H1 (cell line): ENCODE data around the gene AFAP1L2. TPM values are rescaled to one million over a fixed set of nuclear protein-coding genes. Genes with fewer than 3 reads are reported as not detected.

Experiments
- CTCF ChIA-PET: fragments of 300-600 bp; sonication (Branson Sonifier 250); formaldehyde crosslinking; loops from one replicate; lab custom pipeline; 2021; ENCODE audit not compliant: partially characterized antibody; lab: Charles Lee
- POLR2A ChIA-PET: fragments of 300-600 bp; sonication (Branson Sonifier 250); formaldehyde crosslinking; loops from one replicate; lab custom pipeline; 2021; ENCODE audit warnings: inconsistent platforms; ENCODE audit not compliant: partially characterized antibody; lab: Charles Lee
- DNase-seq, 2 experiments: peaks; one replicate each; pipeline versions ENCODE4 v3.0.0 to v3.0.0-alpha.2; 2010 to 2022; ENCODE audit warnings: low spot score in 2 of 2, low read depth in 1 of 2, mixed read lengths in 1 of 2
- FAIRE-seq: peaks from 2 replicates; lab custom pipeline; 2011; peaks lifted over from hg19 to GRCh38; lab: Jason Lieb, UNC
- H2AFZ ChIP-seq: 2 replicates; pipeline ENCODE4 v1.8.1; 2012; ENCODE audit warnings: low read length, inconsistent platforms
- H2AK5ac ChIP-seq: 2 replicates; pipeline ENCODE4 v1.6.1; 2013; ENCODE audit warnings: low read depth, low read length
- H2BK120ac ChIP-seq: replicated peaks from 2 replicates; pipeline ENCODE3; 2013; ENCODE audit warnings: low read depth, low read length, inconsistent platforms
- H2BK12ac ChIP-seq: 2 replicates; pipeline ENCODE4 v1.6.1; 2013; ENCODE audit warnings: low read depth, low read length
- H2BK15ac ChIP-seq: 2 replicates; pipeline ENCODE4 v1.6.1; 2013; ENCODE audit warnings: low read length
- H2BK20ac ChIP-seq: 2 replicates; pipeline ENCODE4 v1.6.1; 2013; ENCODE audit warnings: low read length
- H2BK5ac ChIP-seq: 2 replicates; pipeline ENCODE4 v1.6.1; 2013; ENCODE audit warnings: low read depth, low read length
- H3K14ac ChIP-seq: 2 replicates; pipeline ENCODE4 v1.6.1; 2013; ENCODE audit warnings: inconsistent platforms; ENCODE audit not compliant: insufficient read length
- H3K18ac ChIP-seq: 2 replicates; pipeline ENCODE4 v1.6.1; 2013; ENCODE audit warnings: low read length; ENCODE audit errors: extremely low read depth
- H3K23ac ChIP-seq: 2 replicates; pipeline ENCODE4 v1.6.1; 2013; ENCODE audit warnings: inconsistent platforms; ENCODE audit not compliant: insufficient read length
- H3K23me2 ChIP-seq: 2 replicates; pipeline ENCODE4 v1.6.1; 2013; ENCODE audit warnings: low read depth, low read length
- H3K27ac ChIP-seq: 2 replicates; pipeline ENCODE4 v1.6.1; 2011; ENCODE audit warnings: low read depth, low read length, inconsistent platforms
- H3K27me3 ChIP-seq, 4 experiments: replicated peaks in 1 of 4; 1 replicate in 1 of 4; 2 replicates in 3 of 4; pipeline versions ENCODE4 v1.6.1 to v1.8.1; 2011 to 2013; ENCODE audit warnings: low read length in 3 of 4, mild to moderate bottlenecking in 3 of 4, inconsistent platforms in 2 of 4, mixed read lengths in 2 of 4, moderate library complexity in 1 of 4; ENCODE audit not compliant: control insufficient read depth in 3 of 4, insufficient read depth in 3 of 4; ENCODE audit errors: extremely low read depth in 1 of 4
- H3K36me3 ChIP-seq, 4 experiments: 2 replicates each; pipeline versions ENCODE4 v1.6.1 to v1.8.1; 2011 to 2013; ENCODE audit warnings: mild to moderate bottlenecking in 4 of 4, low read length in 3 of 4, moderate library complexity in 2 of 4, control low read depth in 1 of 4, inconsistent platforms in 1 of 4; ENCODE audit not compliant: insufficient read depth in 4 of 4, control insufficient read depth in 2 of 4
- H3K4ac ChIP-seq: replicated peaks from 2 replicates; pipeline ENCODE3; 2013; ENCODE audit warnings: low read length, low read depth, mixed read lengths, inconsistent platforms; ENCODE audit not compliant: insufficient read length
- H3K4me1 ChIP-seq, 4 experiments: replicated peaks in 1 of 4; 1 replicate in 1 of 4; 2 replicates in 3 of 4; pipeline versions ENCODE4 v1.6.1 to v1.8.1; 2011 to 2013; ENCODE audit warnings: low read length in 3 of 4, inconsistent platforms in 2 of 4, mixed read lengths in 1 of 4; ENCODE audit not compliant: insufficient read depth in 4 of 4, control insufficient read depth in 3 of 4
- H3K4me2 ChIP-seq, 2 experiments: 2 replicates each; pipeline versions ENCODE4 v1.6.1 to v1.8.1; 2011 to 2013; ENCODE audit warnings: low read depth in 2 of 2, low read length in 2 of 2, control low read depth in 1 of 2, inconsistent platforms in 1 of 2, mild to moderate bottlenecking in 1 of 2; ENCODE audit not compliant: insufficient read depth in 1 of 2
- H3K4me3 ChIP-seq, 4 experiments: fragments of 200-600, 300-600 bp in 1 of 4; sonication (generic), shearing (Covaris generic), sonication (Bioruptor Twin) in 1 of 4; 2 replicates each; pipeline versions ENCODE4 v1.5.1 to v1.8.1; 2011 to 2016; ENCODE audit warnings: low read length in 4 of 4, low read depth in 3 of 4, control low read depth in 2 of 4, inconsistent platforms in 2 of 4, mild to moderate bottlenecking in 2 of 4, mixed read lengths in 1 of 4, moderate library complexity in 1 of 4; ENCODE audit not compliant: insufficient read depth in 2 of 4; ENCODE audit errors: extremely low read depth in 1 of 4
- H3K56ac ChIP-seq: replicated peaks from 2 replicates; pipeline ENCODE3; 2013; ENCODE audit warnings: low read depth, mild to moderate bottlenecking, mixed read lengths, low read length, inconsistent platforms; ENCODE audit not compliant: insufficient read length
- H3K79me1 ChIP-seq: 2 replicates; pipeline ENCODE4 v1.6.1; 2013; ENCODE audit warnings: low read depth, low read length, control low read depth
- H3K79me2 ChIP-seq, 2 experiments: 2 replicates each; pipeline versions ENCODE4 v1.6.1 to v1.8.1; 2012 to 2013; ENCODE audit warnings: low read length in 2 of 2, mild to moderate bottlenecking in 2 of 2, inconsistent platforms in 1 of 2; ENCODE audit not compliant: insufficient read depth in 2 of 2, control insufficient read depth in 1 of 2
- H3K9ac ChIP-seq, 4 experiments: replicated peaks in 1 of 4; 1 replicate in 1 of 4; 2 replicates in 3 of 4; pipeline versions ENCODE4 v1.6.1 to v1.8.1; 2011 to 2013; ENCODE audit warnings: low read depth in 3 of 4, low read length in 3 of 4, control low read depth in 2 of 4, mild to moderate bottlenecking in 2 of 4, moderate library complexity in 2 of 4, inconsistent platforms in 1 of 4; ENCODE audit errors: extremely low read depth in 1 of 4
- H3K9me3 ChIP-seq, 2 experiments: 2 replicates each; pipeline versions ENCODE4 v1.6.1 to v1.8.1; 2012 to 2013; ENCODE audit warnings: mild to moderate bottlenecking in 2 of 2, moderate library complexity in 2 of 2, control low read depth in 1 of 2, inconsistent platforms in 1 of 2, low read depth in 1 of 2, low read length in 1 of 2, mixed read lengths in 1 of 2; ENCODE audit not compliant: insufficient read depth in 2 of 2
- H4K20me1 ChIP-seq, 2 experiments: replicated peaks in 1 of 2; 2 replicates each; pipeline versions ENCODE3 to v1.8.1; 2011 to 2013; ENCODE audit warnings: inconsistent platforms in 2 of 2, low read length in 2 of 2, mild to moderate bottlenecking in 1 of 2; ENCODE audit not compliant: insufficient read depth in 2 of 2, control insufficient read depth in 1 of 2
- H4K5ac ChIP-seq: 2 replicates; pipeline ENCODE4 v1.6.1; 2013; ENCODE audit warnings: low read length, low read depth, mixed read lengths, inconsistent platforms; ENCODE audit not compliant: insufficient read length
- H4K8ac ChIP-seq: 2 replicates; pipeline ENCODE4 v1.8.0; 2013; ENCODE audit warnings: mild to moderate bottlenecking, moderate library complexity, low read length, inconsistent platforms; ENCODE audit not compliant: insufficient read depth; ENCODE audit errors: extremely low read depth
- H4K91ac ChIP-seq: replicated peaks from 2 replicates; pipeline ENCODE3; 2013; ENCODE audit warnings: low read length, mixed read lengths, inconsistent platforms; ENCODE audit not compliant: insufficient read length
- CBX5 ChIP-seq: fragments of 300-800, 300-1000 bp; sonication (generic); IDR thresholded peaks from 2 replicates; pipeline ENCODE4 v1.7.1; 2016; ENCODE audit warnings: antibody characterized with exemption, low read length, low read depth
- NANOG ChIP-seq: IDR thresholded peaks from 2 replicates; pipeline ENCODE4 v1.6.1; 2011; ENCODE audit warnings: low read length, low read depth, mild to moderate bottlenecking, inconsistent platforms; ENCODE audit not compliant: insufficient read depth, poor library complexity, severe bottlenecking
- WGBS, 2 experiments: shearing (Covaris generic) in 1 of 2; methylation state at CpG; one replicate each; pipeline versions ENCODE4 v1.1.6 to v1.1.7; 2013 to 2015; ENCODE audit warnings: low lambda C conversion rate in 2 of 2, mixed read lengths in 2 of 2, inconsistent platforms in 1 of 2, low coverage in 1 of 2, missing lambda C conversion rate in 1 of 2; ENCODE audit not compliant: insufficient replicate concordance in 2 of 2, insufficient coverage in 1 of 2, insufficient read length in 1 of 2; ENCODE audit errors: extremely low coverage in 1 of 2, missing lambda C conversion rate in 1 of 2; 5-methylcytosine and 5-hydroxymethylcytosine counted together
- polyA plus RNA-seq, 7 experiments: library from polyadenylated mRNA; depleted of rRNA in 3 of 7; stranded (reverse) in 5 of 7; unstranded in 2 of 7; fragments of >200 nt in 5 of 7; fragments of 200-250 nt in 2 of 7; gene quantifications; 1 replicate in 5 of 7; 2 replicates in 1 of 7; 4 replicates in 1 of 7; pipeline versions ENCODE4 v1.2.1 to v1.2.3, GENCODE V29; 2011 to 2013; ENCODE audit warnings: missing spikeins in 2 of 7, mixed read lengths in 2 of 7
- total RNA-seq: library from RNA; stranded (reverse); fragmentation: NEBNext Ultra II Directional; extraction: Animal tissue kit (Norgen Biotek cat#: 25700); gene quantifications from 2 replicates; pipeline ENCODE4 v1.2.1, GENCODE V29; 2021

AFAP1L2 gene
- total and polyA plus RNA-seq, 2 of the 8 experiments (the other 6 are each of a cell fraction or from before 2014, with no cell fraction given) = 3.9 to 6.4 TPM

- H4K91ac ChIP-seq = no peak overlapping the region
- H3K36me3 ChIP-seq = no peaks in the 10 kb centered on the region
- H3K14ac ChIP-seq = no peak overlapping the region
- FAIRE-seq (no peak), DNase-seq (no peak)
- H2BK12ac ChIP-seq = no peak overlapping the region
- ChIA-PET POLR2A (no interaction called here), CTCF (interaction anchor here (0.7 to 1.0 kb wide), 3 partner anchors 18 to 110 kb away, joined by 3 to 5 read pairs (median 3); no protein-coding TSS in a partner anchor)
- no peak overlapping the region for H3K4ac ChIP-seq
- H4K5ac ChIP-seq = no peak overlapping the region
- no peak overlapping the region for H3K18ac ChIP-seq
- H3K23ac ChIP-seq = no peak overlapping the region
- no peak overlapping the region for H3K4me3 ChIP-seq
- H2BK5ac ChIP-seq = no peak overlapping the region
- no peak overlapping the region for H2AK5ac ChIP-seq
- H3K56ac ChIP-seq = no peak overlapping the region
- H3K27ac ChIP-seq = no peak overlapping the region
- H2BK15ac ChIP-seq = no peak overlapping the region
- H4K20me1 ChIP-seq = no peaks in the 10 kb centered on the region
- H2BK120ac ChIP-seq = no peak overlapping the region
- H3K9me3 ChIP-seq = no peaks in the 10 kb centered on the region
- no peaks in the 10 kb centered on the region for H3K79me2 ChIP-seq
- H4K8ac ChIP-seq = no peak overlapping the region
- no peak overlapping the region for H3K4me2 ChIP-seq
- no peak overlapping the region for H3K9ac ChIP-seq
- no peak overlapping the region for H2AFZ ChIP-seq
- H3K4me1 ChIP-seq = no peaks in the 10 kb centered on the region; a peak in 1 of 7 replicates
- 93% methylated on average over 6 of the region's 6 CpGs; no CpG with 5 or more reads in 1 of the 2 experiments for WGBS, 2 experiments
- H3K79me1 ChIP-seq = no peaks in the 10 kb centered on the region
- H2BK20ac ChIP-seq = no peak overlapping the region
- 0 out of 2 replicates have a peak, but pooled peaks cover 2% of the 10 kb centered on the region for H3K23me2 ChIP-seq
- H3K27me3 ChIP-seq = no peaks in the 10 kb centered on the region
- TF ChIP-seq CBX5 = no peak
- no peak for TF ChIP-seq NANOG
Observed at GRCh38 chr10:114272696-114273095, 131.6 kb downstream of the AFAP1L2 start.
